GM12874 (cell line): ENCODE measurements around the gene FHIP2A.

Experiments used
- TF ChIP-seq, protein P1 (sequence below): IDR thresholded peaks from 2 replicates; pipeline ENCODE4 v1.5.1; 2011; ENCODE audit warnings: low read depth, mild to moderate bottlenecking, control low read depth, low read length, moderate library complexity; ENCODE audit not compliant: insufficient read depth

Gene FHIP2A

DNA sequence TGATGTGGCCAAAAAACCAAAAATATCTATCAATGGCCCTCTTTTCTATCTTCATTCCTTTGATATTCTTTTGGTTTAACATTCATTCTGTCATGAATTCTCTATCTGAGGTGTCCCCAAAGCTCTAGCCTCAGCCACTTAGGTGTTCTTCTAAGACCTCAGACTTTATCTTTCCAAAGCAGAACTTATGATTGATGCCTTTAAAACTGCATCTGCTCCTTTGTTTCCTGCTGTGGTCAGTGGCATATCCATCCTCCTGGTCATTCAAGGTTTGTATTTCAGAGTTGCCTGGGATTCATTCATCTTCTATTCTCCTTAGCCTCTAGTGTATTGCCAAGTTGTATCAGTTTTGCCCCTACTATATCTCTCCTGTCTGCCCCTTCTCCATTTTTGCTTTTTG, 30.6 kb downstream of the FHIP2A start:
- TF ChIP-seq, protein P1, sequence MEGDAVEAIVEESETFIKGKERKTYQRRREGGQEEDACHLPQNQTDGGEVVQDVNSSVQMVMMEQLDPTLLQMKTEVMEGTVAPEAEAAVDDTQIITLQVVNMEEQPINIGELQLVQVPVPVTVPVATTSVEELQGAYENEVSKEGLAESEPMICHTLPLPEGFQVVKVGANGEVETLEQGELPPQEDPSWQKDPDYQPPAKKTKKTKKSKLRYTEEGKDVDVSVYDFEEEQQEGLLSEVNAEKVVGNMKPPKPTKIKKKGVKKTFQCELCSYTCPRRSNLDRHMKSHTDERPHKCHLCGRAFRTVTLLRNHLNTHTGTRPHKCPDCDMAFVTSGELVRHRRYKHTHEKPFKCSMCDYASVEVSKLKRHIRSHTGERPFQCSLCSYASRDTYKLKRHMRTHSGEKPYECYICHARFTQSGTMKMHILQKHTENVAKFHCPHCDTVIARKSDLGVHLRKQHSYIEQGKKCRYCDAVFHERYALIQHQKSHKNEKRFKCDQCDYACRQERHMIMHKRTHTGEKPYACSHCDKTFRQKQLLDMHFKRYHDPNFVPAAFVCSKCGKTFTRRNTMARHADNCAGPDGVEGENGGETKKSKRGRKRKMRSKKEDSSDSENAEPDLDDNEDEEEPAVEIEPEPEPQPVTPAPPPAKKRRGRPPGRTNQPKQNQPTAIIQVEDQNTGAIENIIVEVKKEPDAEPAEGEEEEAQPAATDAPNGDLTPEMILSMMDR = no peak

DNA sequence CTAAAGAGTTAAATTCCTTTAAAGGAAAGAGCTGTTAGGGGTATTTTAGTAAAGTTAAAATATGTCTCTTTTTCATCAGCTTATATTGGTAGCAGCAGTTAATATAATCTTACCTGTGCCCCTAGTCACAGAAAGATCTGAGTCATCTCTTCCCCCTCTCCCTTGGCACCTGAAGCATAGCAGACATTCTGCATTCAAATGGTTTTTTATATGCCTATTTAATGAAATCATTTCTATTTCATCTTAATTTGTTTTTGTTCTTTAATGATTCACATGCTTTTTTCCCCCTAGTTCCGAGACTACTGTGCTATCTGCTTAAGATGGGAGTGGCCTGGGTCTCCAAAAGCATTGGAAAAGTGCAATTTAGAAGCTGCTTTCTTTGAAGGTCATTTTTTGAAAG, 33.3 kb downstream of the FHIP2A start:
- TF ChIP-seq, protein P1 = no peak

DNA sequence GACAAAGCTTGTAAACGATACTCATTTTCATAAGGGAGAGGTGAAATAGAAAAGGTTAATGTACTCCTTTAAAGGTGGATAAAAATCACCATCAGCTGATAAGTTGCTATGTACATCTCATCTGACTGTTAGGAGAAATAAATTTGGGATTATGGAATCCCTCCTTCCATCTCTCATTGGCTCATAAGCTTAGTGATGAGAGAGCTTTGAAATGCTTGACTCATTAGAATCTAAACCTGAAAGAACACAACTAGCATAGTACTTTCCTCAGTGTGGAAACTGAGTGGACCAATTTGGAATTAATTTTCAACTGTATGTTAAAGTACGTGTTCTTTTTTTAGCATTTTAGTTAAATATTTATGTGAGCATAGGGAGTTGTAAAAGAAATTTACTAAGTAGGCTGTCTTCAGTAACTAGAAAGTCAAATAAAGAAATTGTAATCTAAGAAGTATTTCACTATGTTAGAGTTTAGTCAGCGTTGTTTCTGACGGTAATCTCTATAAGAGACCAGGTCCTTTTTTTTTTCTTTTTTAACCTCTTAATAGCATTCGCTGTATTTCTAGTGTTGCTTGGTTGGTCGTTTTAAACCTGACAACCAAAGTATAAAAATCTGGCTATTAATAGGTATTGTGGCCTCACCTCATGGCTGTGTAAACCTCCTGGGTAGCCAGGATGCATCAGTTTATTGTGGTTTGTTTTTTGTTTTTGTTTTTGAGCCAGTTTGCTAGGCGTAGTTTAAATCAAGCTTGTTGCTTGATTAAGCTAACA, 34.4 kb downstream of the FHIP2A start:
- TF ChIP-seq, protein P1 = no peak

DNA sequence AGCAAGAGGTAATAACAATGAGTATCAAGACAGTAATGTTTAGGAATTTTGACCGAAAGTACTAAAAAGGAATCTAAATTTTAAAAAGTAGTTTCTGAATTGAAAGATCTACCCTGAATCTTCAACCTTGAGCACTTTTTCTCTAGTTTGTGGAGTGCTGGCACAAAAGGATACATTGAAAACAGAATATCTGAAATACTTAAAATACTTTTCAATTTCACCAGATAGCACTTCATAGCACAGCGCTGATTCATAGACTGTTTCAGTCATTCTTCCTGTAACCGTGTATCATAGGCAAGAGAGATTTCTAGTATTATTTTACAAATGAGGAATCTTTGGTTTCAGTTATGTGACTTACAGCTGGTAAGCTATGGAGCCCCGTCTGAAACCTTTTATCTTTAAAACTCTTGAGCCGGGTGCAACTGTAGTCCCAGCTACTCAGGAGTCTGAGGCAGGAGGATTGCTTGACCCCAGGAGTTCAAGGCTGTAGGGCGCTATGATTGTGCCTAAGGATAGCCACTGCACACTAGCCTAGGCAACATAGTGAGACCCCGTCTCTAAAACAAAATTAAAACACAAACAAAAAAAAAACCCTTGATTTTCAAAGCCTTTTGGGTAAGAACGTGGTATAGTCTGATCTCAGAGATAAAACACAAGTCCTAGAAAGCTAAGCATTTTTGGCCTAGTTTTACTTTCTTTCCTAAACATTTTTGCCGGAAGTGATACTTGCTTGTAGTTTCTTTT, 35.1 kb downstream of the FHIP2A start:
- TF ChIP-seq, protein P1 = no peak

DNA sequence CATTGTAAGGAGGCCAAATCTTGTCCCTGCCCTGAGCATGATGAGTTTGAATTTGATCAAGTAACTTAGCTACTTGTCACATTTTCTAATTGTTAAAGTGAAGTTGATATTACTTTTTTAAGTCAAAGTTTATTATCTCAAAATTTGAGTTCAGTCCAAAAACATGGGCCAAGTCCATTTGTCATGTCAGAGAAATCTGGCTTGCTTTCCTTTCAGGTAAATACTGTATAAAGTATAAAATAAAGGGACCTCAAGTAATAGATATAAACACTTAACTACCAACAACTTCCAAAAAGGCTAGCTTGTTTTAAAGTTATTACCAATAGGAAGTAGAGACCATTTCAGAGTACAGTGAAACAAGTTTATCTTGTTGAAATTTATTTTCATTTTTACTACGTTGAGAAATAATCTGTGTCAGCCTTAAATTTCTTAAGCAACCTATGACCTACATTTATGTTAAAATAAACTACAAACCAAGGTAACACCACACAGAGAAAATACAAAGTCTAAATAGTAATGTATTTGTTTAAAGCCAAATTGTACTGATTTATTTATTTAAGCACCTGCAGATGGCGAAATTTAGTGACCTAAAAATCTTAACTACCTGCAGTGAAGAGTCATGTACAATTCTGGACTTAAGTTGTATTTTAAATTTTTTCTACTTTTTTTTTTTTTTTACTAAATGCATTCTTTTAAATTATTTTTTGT, 36.5 kb downstream of the FHIP2A start:
- TF ChIP-seq, protein P1 = no peak

DNA sequence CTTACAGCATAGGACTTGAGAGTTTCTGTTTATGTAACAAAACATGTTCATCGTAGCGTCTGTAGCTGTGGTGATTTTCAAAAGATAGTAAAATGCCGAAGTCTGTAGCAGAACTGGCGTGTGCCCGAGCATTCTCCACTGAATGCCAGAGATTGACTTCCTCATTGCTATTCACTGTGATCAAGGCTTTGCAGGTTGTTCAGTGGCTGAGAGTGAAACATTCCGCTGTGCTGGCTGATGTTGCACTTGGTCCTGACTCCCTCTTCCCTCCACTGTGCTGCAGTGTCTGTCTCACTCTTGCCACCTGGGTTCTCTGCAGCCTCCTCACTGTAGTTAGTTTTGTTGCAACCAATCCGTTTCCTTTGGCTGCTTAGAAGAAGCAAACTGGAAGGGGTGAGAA, 37.6 kb downstream of the FHIP2A start:
- TF ChIP-seq, protein P1 = no peak

DNA sequence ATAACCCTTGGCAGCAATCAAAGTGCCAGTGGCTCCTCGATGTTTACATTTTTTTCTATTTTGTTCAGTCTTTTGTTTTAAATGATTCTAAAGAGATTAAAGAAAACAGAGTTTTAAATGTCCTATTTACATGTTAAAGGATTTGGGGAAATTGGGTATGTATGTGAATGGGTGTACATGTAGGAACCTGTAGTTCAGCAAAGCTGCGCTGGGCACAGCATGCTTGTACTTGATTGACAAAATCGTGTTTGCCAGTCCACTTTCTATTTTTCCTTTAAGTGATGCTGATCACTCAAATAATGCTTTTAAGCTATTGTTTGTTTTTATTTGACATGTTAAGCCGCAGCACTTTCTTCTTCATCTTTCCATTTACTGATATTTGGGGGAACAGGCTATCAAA, 40.9 kb downstream of the FHIP2A start:
- TF ChIP-seq, protein P1 = no peak
